Forelimb muscle (tissue), 1 donor: Measurements from ENCODE around the gene NIPA2. TPM values are rescaled to one million over a fixed set of nuclear protein-coding genes. Genes with fewer than 3 reads are reported as not detected.
"Not testable (repeated sequence)": the region's sequence is repeated elsewhere in the genome, so short reads cannot be mapped to it uniquely, and the experiment has no call there.

Experiments
- DNase-seq: peaks from one replicate; pipeline ENCODE4 v3.0.0-alpha.2; 2013; ENCODE audit warnings: low read depth
- polyA plus RNA-seq: library from polyadenylated mRNA; unstranded; fragments of 120-200 nt; gene quantifications from one replicate; pipeline ENCODE4 v1.2.1, GENCODE V29; 2013; ENCODE audit not compliant: insufficient read length

Gene NIPA2
- polyA plus RNA-seq: 40.5 TPM

DNA sequence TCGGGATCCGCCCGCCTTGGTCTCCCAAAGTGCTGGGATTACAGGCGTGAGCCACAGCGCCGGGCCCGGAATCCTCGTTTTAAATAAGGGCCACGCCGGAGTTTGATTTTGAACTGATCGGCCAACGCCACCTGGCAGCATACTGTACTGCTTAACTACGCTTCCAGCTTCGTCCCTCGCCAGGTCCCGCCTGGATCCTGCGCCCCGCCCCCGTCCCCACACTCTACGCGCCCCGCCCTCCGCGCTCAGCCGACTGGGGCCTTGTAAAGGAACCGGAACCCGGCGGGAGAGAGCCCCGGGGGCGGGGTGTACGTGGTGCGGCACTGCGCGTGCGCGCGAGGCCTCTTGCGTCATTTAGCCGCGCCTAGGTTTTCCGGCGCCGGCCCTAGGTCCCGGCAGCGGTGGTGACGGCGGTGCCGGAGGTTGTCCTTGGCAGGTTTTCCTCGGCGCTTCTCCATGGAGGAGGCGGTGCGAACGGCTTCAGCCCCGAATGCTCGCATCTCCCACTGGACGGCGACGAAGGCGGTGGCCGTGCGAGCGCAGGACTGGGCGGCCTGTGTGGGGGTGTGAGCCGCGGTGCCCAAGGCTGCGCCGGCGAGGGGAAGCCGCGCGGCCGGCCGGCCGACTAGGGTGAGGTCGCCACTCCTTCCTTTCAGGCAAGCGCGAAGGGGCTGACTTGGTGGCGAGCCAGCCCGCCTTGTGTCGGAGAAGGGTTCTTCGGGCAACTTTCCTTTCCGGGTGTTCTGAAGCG is at the start of gene NIPA2:
TSS of gene NIPA2 (plus strand) at position 375 of the 751 bp plus-strand sequence. CDS start 13,066 bp downstream, outside the sequence.
- DNase-seq: peak; percentile 86

DNA sequence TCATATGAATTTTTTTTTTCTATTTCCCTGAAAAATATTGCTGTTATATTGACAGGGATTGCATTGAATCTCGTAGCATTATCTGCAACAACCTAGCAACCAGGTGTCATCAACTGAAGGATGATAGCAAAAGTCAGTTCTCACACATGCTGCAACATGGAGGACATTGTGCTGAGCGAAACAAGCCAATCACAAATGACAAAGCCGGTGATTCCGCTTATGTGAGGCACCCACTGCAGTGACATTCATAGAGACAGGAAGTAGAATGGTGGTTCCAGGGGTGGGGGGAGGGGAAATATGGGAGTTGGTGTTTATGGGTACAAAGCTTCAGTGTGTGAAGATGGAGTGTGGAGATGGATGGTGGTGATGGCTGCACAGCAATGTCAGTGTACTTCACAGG is 44.4 kb upstream of the NIPA2 start:
- DNase-seq: no peak

DNA sequence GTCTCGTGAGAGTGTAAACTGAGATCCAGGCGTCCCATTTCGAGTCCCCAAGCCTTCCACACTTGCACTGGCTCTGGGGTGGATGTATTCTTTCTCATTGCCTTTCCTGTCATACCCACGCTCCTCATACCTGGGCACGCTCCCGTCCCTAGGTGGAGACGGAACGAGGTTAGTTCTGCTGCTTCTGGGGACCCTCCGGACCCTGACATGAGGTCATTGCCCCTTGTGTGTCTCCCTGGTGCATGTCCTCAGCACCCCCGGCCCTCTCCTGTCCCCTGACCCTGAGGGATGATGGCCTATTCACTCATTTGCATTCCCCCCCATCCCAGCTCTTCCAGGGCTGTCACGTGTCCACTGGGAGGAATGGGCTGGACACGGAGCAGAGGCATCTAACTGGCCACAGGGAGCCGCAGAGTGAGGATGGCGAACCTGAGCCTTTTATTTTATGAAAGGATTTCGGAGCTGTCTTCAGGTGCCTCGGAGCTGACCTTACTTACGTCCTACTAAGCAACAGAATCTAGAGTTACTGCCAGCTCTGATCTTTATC is 43.8 kb upstream of the NIPA2 start:
- no peak for DNase-seq

- no peak for DNase-seq
Measured at GRCh38 chr15:22795206-22796063, 43.0 kb upstream of the NIPA2 start.

GRCh38 chr15:22796079-22796478 is 42.4 kb upstream of the NIPA2 start:
- DNase-seq: no peak

DNA sequence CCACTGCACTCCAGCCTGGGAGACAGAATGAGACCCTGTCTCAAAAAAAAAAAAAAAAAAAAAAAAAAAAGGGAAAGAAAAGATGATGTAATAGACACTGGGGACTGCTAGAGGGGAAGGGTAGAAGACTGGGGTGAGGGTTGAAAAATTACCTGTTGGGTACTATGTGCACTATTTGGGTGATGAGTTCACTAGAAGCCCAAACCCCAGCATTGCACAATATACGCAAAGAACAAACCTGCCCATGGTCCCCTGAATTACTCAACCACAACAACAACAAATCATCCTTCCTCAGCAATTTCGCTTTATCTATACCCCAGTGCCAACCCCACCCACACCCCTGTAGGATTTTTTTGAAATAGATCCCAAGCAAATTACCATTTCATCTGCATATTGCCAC is 38.6 kb upstream of the NIPA2 start:
- no peak for DNase-seq

GRCh38 chr15:22803006-22803405 is 35.5 kb upstream of the NIPA2 start:
- DNase-seq: not testable (repeated sequence)

DNA sequence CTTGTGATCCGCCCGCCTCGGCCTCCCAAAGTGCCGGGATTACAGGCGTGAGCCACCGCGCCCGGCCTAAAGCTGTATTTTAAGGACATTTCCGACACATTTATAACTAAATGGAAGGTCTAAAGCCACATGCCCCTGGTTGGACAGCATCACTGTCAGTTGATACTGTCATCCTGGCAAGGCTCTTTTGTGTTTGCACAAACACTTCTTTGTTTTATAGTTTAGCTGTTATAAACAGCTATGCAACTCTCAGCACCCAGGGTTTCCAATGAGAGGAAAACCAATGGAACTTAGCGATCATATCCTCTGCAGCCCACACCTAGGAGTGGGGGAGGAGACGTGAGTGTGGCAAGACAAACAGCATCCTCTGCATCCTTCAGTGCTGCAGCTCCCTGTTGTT is 32.3 kb upstream of the NIPA2 start:
- no peak for DNase-seq

DNA sequence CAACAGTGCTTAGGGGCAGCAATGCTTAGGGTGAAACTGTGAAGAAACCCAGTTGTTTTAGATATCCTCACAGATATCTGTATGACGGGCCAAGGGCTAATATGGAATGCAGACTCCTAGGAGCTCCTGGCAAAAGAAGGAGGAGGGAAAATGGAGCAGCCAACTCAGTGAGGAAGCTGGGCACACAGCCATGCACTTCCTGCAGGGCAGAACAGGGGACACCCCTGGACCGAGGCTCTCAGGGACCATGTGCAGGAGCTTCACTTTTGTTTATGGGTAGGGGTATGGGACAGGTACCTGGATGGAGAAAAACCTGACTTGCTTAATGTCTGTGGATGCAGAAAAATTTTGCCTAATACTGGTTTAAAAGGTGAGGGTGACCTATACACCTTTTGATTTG is 31.8 kb upstream of the NIPA2 start:
- no peak for DNase-seq

DNA sequence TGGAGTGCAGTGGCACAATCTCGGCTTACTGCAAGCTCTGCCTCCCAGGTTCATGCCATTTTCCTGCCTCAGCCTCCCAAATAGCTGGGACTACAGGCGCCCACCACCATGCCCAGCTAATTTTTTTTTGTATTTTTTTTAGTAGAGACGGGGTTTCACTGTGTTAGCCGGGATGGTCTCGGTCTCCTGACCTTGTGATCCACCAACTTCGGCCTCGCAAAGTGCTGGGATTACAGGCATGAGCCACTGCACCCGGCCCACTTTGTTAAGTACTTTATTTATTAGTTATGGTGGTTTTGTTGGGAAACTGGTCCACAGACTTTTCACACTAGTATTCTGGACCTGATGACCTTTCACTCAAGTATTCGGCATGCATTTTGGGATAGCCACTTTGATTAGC is 30.6 kb upstream of the NIPA2 start:
- DNase-seq: not testable (repeated sequence)

DNA sequence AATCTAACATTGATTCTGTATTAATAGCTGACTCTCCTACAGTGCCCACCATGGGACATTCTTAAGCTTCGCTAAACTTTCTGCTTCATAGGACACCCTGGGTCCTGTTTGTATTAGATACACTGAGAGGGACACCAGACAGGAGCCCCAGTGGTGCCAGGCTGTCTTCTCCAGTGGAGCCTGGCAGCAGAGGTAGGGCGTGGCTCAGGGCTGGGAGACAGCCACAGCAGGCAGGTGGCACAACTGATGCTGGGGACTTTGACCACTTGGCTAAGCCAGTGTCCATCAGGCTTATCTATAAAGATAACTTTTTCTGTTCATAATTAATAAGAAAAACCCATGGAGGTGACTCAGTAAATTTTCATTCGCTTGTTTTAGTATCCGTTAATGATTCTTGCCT is 30.2 kb upstream of the NIPA2 start:
- no peak for DNase-seq

GRCh38 chr15:22808761-22809280 is 29.6 kb upstream of the NIPA2 start:
- DNase-seq: no peak

DNA sequence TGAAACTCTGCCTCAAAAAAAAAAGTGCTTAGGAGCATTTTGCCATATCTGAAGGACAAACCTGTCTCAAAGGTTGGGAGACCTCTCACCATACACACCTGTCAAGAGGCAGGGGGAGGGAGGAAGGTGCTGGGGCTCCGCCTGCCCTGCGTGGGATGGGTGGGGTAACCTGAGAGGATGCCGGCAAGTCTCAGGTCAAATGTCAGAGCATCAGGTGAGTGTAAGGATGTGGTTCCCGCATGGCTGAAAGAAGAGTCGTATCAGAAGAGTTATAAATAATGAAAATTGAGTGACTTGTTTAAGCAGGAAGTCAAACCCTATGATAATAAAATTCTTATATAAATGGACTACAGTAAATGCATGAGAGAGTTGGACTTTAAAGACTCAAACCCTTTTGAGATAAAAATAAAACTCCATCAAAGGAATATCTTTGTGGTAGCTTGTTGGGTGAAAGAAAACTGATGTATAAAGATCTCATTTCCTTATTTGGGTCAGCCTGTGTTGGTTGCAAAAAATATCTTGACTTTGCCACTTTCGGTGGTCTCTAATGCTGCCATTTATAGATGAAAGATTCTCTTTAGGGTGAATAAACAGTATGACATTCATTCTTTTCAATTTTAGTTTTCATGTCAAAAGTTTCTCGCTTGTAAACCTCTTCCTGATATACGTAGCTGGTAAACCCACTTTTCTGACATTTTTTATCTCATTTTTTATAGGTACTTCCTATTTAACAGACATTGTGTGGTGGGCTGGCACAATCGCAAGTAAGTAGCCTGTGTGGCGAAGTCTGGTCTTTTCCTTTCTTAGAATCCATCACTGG is 28.2 kb upstream of the NIPA2 start:
- no peak for DNase-seq

- DNase-seq: no peak
Measured at GRCh38 chr15:22810853-22811338, 27.6 kb upstream of the NIPA2 start.

- no peak for DNase-seq
Measured at GRCh38 chr15:22811640-22812039, 26.8 kb upstream of the NIPA2 start.

DNA sequence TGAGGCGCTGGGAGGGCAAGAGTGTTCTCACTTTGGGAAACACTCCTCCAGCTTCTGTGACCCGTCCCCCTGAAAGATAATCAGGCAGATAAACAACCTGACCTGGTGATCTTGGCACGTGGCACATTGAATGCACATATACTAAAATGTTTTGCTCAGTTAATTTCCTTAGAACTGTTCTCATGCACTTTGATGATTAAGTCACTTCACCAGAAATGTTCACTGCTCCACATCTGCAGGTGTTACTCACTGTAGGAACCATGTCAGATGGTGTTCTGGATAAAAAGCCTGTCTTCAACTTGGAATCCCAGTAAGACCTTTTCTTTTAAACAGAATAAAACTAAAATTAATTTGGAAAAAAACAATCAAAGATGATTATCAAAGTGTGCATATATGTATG is 24.6 kb upstream of the NIPA2 start:
- no peak for DNase-seq

GRCh38 chr15:22815766-22816165 is 22.7 kb upstream of the NIPA2 start:
- no peak for DNase-seq

GRCh38 chr15:22819651-22820050 is 18.8 kb upstream of the NIPA2 start:
- no peak for DNase-seq

DNA sequence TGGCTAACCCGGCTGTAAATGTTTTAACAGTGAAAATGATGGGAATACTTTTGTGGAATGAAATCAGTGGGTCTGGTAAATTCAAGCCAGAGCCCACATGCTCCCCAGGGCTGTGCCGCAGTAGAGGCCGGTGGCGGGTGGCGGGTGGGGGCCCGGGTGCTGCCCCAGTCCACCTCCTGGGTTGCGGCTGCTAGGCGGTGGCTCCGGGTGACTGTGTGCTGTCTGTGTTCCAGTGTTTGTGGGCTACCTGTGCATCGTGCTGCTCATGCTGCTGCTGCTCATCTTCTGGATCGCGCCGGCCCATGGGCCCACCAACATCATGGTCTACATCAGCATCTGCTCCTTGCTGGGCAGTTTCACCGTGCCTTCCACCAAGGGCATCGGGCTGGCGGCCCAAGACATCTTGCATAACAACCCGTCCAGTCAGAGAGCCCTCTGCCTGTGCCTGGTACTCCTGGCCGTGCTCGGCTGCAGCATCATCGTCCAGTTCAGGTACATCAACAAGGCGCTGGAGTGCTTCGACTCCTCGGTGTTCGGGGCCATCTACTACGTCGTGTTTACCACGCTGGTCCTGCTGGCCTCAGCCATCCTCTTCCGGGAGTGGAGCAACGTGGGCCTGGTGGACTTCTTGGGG is 14.9 kb upstream of the NIPA2 start:
- no peak for DNase-seq

GRCh38 chr15:22827125-22827524 is 11.3 kb upstream of the NIPA2 start:
- no peak for DNase-seq

- DNase-seq: no peak
Measured at GRCh38 chr15:22831473-22831872, 7.0 kb upstream of the NIPA2 start.
